SKM-1 (cell line): Measurements from ENCODE around the gene ZCCHC17.
"Not testable (repeated sequence)": the region's sequence is repeated elsewhere in the genome, so short reads cannot be mapped to it uniquely, and the experiment has no call there.

Experiments
- DNase-seq: peaks from one replicate; lab custom pipeline; 2025; ENCODE audit not compliant: unreplicated experiment; lab: John Stamatoyannopoulos, UW

Gene ZCCHC17

DNA sequence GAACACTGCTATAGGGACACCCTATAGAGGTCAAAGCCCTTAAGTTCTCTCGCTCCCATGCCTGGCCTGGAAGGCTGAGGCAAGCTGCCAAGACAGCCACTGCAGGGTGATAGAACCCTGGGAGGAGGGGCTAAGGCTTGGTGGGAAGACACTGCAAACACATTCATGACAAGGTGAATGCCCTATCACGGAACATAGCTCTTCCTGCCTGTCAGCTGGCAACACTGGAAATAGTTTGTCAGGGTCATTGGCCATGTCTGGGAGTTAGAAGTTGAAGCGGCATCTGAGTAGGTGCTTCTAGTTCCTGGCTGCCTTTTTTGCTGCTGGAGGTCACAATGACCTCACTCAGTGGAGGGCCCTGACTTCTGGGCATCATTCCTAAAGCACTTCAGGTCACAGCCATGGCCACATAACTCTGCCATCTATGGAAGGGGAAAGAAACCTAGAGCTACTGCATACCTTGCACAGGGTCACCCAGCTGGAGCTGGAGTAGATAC, 71.8 kb downstream of the ZCCHC17 start:
- DNase-seq, result no peak

DNA sequence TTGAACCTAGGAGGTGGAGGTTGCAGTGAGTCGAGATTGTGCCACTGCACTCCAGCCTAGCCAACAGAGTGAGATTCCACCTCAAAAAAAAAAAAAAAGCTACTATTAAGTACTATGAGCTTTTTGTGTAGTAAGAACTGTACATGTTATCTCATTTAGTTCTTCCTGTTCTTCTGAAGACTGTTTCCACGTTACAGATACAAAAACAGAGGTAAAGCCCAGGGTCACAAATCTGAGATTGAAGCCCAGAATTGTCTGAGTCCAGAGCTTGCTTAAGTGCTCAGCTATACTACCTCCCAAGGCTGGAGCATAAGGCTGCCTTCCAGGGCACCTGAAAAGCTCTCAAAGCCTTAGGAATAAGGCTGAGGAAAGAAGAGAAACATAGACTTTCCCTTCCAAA, 73.2 kb downstream of the ZCCHC17 start:
- no peak for DNase-seq

DNA sequence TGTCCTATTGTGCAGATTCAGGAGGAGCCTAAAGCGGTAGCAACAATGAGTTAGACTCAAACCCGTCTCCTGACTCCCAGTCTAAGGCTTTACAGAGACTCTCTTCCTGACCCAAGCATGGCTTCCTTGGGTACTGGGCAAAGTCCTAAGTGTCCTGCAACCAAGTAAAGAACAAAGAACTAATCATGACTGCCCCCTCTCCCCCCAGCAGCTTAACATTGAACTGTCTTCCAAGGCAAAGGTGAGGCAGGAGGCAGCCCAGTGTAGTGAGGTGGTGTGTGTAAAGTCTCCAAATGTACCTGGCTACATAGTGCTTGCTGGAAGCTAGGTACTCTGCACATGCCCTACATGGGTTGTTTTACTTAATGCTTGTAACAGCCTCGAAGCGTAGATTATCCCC, 73.7 kb downstream of the ZCCHC17 start:
- DNase-seq, result no peak

DNA sequence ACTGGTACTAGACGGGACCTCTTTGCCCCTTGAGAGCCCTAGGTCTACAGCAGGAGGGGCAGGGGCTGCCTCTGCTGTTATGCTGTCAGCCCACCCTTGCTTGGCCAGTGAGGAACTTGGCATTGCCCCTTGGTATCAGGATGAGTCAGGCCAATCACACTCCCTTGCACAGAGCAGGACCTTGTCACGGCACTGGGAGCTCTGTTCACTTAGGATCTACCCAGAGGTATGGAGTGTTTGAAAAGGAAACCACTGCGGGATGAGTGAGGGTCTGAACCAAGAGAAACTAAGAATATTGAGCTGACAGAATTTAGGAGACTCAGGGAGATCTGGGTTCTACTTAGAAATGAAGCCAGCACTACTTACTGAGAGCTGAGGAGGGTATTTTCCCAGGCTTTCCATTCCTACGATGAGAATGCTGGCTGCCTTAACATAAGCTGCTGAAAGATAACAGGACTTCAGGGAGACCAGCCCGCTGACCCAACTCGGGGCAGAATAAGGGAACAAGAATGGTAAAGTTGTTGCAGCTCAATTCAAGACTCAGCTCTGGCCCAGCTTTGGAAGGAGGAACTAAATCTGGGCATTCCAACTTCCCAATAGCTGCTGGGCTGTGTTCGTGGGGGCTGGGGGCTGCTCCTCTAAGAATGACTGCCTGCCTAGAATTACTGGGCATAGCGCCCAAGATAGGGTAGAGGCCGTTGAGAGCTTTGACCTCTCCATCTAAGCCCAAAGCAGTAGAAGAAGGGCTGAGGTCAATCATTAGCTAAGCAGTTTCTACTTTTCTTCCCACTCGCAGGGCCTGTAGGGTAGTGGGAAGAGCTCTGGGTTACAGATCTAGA, 74.5 kb downstream of the ZCCHC17 start:
- no peak for DNase-seq

DNA sequence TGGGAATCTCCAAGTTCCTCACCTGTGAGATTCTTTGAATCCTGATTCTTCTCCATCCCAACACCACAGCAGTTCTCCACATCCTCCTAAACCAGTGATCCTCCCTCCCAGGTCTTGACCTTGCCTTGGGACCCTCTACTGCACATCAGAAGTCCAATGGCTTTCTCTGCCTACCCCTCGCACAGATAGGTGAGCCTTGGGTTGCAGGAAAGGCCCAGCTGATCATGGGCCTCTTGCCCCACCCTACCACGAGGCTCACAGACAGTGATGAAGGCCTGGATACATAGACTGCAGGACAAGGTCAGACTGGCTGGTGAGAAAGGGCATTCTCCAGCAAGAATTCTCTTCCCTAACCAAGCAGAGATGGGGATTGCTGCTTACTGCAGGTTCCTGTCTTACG, 75.2 kb downstream of the ZCCHC17 start:
- no peak for DNase-seq

DNA sequence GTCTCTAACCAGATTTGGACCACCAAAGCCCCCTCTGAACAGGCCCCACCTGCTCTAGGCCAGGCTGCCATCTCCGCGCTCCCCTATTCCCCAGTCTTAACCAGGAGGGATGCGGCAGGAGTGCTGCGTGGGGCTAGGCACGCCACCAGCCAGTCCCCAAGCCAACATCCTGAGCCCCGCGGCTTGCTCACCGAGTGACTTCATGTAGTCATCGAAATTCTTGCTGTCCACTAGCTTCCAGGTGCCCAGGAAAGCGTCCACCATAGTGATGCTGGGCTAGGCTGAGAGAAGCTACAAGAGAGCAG, 75.9 kb downstream of the ZCCHC17 start:
- DNase-seq, result no peak

DNA sequence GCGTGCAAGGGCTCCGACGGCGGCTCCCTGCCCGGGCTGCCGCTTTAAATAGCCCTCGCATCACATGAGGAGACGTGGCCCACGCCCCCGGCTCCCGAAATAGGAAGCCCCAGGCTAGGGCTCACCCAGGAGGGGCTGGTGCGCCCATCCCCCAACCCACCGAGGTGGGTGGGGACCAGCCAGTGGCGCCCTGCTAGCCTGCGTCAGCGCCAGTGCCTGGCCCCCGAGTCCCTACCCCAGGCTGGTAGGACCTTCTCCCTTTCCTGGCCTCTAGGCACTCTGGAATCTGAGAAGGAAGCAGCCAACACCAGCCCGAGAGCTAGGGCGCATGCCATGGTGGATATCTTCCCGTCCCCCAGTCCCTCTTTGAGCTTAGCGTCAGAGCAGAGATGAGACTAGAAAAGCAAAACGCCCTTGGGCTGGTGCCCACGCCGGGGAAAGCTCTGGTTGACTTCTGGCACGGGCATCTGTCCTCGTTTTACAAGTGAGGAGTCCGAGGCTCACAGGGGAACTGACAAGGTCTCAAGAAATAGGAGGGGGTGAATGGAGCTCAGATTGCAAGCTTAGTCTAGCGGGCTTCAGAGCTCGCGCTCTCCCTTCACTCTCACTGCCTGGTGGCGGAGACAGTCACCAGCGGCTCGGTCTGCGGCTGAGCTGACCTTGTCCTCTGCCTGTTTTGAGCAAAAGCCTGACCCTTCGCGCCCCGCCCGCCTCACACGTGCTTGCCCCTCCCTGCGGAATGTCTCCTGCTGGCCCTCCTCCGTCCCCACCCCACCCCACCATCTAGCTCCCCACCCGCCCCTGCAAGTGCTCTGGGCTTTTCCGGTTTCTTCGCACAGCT, 76.4 kb downstream of the ZCCHC17 start, which contains the start of gene FABP3:
FABP3 (minus strand) TSS at position 21 of the 841 bp plus-strand sequence. CDS start 62 bp downstream, outside the sequence.
- no peak for DNase-seq

DNA sequence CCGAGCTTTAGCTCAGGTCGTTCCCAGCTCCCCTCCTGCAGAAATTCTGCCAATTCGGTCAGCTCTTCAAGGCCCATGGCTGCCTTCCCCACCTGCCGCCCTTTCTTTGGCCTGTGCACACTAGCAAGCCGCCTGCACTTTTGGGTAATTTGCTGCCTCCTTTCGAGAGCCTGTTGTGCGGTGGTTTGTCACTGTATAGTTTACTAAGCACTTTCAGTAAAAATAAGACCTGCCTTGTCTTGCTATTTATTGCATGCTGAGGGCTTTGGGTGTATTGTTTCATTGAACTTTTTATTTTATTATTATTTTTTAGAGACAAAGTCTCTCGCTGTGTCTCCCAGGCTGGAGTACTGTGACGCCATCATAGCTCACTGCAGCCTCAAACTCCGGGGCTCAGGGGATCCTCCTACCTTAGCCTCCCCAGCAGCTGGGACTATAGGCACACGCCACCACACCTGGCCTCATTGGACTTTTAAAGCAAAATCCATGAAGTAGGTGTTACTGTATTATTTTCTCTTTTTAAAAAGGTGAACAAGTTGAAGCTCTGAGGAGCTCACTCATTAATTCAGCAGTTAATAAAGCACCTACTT, 77.2 kb downstream of the ZCCHC17 start:
- no peak for DNase-seq

DNA sequence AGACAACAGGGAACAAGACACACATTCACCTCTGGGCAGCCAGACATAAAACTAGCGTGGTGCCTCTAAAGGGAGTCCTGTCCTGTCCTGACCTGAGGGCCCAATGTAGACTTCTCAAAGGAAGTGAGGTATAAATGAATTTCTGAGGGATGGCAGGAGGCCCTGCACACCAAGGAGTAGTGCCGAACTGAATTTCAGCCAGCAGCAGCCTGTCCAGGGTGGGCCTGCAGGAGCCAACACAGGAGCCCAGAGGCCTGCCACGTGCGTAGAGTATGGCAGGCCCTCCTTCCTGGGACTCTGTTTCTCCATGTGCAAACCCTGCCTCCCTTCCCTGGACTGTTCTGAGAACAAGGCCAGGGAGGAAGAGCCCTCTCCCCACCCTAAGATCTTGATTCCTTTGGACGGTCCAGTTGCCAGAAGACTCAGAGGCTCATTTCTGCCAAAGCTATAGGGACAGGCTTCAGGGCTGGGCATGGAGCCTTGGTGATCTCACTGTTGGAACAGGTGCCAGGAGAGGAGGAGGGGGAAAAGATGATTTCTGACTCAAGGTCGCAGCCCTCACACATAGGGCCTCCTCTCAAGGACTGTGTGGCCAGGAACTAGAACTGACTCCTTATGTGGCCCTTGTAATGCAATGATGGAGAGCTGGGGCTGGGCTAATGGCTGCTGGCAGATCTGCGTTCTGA, 77.8 kb downstream of the ZCCHC17 start:
- no peak for DNase-seq

DNA sequence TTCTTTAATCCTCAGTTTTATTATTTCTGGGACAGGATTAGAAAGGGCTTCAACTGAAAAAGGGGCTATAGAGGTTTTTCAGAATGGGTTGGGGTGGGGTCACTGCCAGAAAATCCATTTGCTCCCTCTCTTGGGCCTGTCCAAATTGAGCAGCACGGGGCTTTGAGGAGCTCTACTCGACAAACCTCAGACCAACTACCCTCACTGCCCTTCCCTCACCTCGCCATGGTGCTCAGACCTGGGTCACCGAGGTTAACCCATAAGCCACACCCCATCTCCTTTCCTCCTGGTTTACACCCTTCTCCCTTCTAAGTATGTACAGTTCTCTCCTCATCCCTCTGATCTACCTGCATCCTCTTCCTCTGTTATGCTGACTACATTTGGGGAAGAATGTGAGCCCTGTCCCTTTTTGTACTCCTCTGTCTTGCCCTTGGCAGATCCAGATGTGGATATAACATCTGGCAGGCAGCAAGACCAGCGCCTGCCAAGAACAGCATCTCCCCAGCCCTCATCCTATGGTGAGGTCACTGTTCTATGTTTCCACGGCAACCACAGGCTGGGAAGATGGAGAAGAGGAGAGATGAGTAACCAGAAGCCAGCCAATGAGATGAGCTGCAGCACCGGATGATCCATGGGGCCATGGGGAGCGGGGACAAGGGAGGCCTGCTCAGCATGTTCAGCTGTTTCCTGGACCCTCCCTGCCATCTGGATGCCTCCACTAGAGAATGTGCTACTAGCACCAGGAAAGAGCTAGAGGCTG, 79.7 kb downstream of the ZCCHC17 start:
- DNase-seq, result no peak

DNA sequence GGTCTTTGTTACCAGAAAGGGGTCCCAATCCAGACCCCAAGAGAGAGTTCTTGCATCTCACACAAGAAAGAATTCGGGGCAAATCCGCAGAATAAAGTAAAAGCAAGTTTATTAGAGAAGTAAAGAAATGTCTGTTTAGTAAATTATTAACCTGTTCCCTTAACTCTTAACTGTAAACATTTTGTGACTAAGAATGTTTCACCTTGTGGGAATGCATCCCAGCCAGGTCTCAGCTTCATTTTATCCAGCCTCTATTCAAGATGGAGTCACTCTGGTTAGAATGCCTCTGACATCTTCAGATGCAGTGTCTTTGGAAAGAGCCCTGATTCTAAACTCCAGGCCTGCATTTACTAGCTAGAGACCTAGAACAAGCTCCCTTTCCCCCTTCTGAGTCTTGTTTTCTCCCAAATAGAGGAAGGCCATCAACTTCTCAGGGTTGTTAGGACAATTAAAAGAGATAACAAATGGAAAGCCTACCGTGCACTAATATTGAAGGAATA, 80.6 kb downstream of the ZCCHC17 start:
- DNase-seq, result no peak

DNA sequence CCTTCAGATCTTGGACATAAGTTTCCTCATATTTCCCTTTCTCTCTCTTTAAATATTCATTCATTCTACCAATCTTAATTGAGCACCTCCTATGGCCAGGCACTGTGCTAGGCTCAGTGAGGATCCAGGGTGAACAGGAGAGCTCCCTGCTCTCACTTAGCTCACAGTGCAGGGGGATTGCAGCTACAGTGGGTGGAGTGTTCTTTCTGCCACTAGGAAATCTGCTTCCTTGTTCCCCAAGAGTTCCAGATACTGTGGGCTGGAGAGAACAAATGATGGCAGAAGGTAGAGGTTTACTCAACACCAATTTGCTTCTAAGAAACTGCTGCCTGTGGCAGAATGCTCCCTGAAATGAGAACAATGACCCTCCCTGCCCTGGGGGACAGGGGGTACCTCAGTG, 81.2 kb downstream of the ZCCHC17 start:
- DNase-seq, result no peak

DNA sequence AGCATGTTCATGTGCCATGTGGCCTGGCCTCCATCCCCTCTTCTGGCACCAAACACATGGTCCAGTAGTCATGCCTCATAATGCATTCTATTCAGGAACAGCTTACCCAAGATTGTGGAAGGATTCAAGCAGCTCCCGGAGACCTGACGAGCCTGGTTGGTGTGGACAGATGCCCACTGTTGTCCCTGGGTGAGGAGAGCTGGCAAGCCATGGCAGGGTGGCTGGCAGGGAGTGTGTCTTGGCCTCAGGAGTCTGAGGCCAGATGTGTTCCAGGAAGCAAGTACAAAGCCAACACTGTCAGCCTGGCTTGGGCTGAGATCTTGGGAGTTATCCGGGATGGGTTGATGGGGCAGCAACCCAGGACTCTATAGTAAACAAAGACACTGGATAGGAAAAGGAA, 83.3 kb downstream of the ZCCHC17 start:
- DNase-seq, result no peak

DNA sequence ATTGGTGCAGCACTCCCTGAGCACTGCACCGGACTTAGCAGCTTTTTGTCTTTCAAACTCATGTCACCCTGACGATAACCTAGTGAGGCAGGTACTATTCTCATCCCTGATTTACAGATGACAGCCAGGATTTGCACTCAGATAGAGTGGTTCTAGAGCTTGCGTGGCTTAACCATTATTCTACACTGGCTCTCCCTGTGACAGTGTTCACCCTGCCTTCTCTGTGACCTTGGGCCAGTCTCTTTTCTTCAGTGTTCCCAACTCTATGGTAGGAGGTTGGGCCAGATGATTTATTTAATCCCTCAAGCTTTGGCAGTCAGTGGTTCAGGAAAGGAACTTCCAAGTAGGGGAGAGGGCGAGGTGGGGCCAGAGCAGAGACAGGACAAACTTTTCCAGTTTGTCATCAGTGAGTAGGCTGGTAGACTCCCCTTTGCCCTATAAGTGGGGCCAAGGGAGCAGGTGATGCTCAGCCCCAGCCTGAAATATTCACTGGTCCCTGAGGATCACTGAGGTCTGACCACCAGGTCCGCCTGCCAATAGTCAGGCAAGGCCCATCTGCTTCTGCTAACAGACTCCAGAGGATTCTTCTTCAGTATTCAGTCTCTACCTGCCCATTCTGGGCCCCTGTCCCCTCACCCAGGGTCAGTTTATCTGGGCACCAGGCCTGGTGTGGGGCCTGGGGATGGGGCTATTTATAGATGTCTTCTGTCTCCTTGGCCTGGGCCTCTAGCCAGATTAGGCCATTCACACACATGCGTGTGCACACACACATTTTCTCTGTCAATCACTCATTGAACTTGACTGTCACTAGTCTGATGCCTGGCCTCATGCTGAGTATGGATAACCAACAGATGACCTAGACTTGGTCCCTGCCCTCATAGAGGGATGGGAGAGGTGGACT, 84.8 kb downstream of the ZCCHC17 start:
- no peak for DNase-seq

DNA sequence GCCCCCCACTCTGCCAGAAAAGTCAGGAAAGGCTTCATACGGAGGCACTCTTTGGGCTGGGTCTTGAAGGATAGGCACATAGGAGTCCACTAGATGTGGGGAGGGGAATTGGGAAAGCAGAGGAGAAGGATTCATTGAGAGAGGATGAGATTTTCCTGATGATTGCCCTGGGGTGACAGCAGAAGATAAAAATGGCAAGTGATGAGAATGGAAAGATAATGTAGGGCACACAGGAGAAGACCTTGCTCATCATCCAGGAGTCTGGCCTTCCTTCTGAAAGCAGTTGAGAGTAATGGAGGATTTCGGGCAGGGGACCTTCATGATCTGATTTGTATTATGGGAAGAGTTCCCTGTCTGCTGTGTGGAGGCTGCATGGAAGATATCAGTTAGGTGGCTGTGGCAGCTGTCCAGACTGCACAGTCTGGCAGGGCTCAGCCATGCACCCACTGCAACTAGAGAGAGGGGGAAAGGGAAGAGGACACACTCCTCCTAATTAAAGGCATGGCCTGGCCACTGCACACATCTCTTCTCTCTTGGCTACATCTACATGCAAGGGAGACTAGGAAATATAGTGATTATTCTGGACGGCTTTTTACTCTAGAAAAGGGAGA, 85.7 kb downstream of the ZCCHC17 start:
- DNase-seq, result no peak

DNA sequence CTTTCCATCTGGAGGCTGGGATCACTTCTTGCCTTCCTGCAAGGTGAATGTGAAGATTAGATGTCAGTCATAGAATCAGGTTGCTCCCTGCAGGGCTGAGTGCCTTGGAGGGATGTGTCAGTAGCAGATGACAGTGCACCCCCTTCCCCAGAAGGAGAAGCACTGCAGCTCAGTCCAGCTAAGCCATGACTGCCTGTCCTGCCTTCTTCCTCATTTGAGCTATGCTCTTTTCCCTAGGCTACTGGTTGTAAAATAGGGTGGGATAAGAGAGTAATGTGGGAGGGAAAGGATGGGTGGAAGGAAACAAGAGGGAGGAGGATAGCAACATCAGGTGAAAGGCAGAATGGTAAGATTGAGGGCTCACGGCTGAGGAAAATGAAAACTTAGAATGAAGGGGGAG, 87.1 kb downstream of the ZCCHC17 start:
- DNase-seq, result no peak

DNA sequence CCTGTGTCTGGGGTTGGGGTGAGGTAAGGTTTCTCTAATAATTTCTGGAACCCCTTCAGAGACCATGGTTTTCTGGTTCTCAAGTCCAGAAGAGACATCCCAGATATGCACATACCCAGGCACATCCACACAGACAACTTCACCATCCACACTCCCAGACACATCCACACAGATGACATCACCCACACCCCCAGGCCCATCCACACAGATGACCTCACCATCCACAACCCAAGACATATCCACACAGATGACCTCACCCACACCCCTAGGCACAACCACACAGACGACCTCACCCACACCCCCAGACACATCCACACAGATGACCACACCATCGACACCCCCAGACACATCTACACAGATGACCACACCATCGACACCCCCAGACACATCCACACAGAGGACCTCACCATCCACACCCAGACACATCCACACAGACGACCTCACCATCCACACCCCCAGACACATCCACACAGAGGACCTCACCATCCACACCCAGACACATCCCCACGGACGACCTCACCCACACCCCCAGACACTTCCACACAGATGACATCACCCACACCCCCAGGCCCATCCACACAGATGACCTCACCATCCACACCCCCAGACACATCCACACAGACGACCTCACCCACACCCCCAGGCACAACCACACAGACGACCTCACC, 89.9 kb downstream of the ZCCHC17 start:
- DNase-seq, result not testable (repeated sequence)

DNA sequence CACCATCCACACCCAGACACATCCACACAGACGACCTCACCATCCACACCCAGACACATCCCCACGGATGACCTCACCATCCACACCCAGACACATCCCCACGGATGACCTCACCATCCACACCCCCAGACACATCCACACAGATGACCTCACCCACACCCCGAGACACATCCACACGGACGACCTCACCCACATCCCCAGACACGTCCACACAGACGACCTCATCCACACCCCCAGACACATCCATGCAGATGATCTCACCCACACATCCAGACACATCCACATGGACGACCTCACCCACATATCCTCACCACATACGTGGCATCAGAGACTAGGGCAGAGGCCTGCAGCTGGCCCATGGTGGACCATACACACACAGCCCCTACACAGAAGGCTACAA, 90.8 kb downstream of the ZCCHC17 start:
- no peak for DNase-seq
